ENCODE data around the gene HBM.
"Not testable (repeated sequence)": the region's sequence is repeated elsewhere in the genome, so short reads cannot be mapped to it uniquely, and the experiment has no call there.

DNA sequence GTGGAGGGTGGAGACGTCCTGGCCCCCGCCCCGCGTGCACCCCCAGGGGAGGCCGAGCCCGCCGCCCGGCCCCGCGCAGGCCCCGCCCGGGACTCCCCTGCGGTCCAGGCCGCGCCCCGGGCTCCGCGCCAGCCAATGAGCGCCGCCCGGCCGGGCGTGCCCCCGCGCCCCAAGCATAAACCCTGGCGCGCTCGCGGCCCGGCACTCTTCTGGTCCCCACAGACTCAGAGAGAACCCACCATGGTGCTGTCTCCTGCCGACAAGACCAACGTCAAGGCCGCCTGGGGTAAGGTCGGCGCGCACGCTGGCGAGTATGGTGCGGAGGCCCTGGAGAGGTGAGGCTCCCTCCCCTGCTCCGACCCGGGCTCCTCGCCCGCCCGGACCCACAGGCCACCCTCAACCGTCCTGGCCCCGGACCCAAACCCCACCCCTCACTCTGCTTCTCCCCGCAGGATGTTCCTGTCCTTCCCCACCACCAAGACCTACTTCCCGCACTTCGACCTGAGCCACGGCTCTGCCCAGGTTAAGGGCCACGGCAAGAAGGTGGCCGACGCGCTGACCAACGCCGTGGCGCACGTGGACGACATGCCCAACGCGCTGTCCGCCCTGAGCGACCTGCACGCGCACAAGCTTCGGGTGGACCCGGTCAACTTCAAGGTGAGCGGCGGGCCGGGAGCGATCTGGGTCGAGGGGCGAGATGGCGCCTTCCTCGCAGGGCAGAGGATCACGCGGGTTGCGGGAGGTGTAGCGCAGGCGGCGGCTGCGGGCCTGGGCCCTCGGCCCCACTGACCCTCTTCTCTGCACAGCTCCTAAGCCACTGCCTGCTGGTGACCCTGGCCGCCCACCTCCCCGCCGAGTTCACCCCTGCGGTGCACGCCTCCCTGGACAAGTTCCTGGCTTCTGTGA lies 11.0 kb downstream of the HBM start, which contains the start of gene HBA1:
- TF ChIP-seq YY1 (IDR thresholded peaks at IDR 0.05; ENCODE audit: insufficient read depth, insufficient read length); SUZ12 (IDR thresholded peaks at IDR 0.05; ENCODE audit: extremely low read depth, insufficient read depth, insufficient read length); ZNF274 (IDR thresholded peaks at IDR 0.05; ENCODE audit: low read depth, low read length): not testable (repeated sequence)

Data from NT2/D1 (cell line).